GM19455 (cell line): ENCODE measurements around the gene TMEM86B.
"Not testable (repeated sequence)": the region's sequence is repeated elsewhere in the genome, so short reads cannot be mapped to it uniquely, and the experiment has no call there.

Source experiments
- ATAC-seq: cut with Tn5 transposase; IDR thresholded peaks from one replicate; pipeline ENCODE4 v1.9.1; 2021; ENCODE audit not compliant: unreplicated experiment

Gene TMEM86B

DNA sequence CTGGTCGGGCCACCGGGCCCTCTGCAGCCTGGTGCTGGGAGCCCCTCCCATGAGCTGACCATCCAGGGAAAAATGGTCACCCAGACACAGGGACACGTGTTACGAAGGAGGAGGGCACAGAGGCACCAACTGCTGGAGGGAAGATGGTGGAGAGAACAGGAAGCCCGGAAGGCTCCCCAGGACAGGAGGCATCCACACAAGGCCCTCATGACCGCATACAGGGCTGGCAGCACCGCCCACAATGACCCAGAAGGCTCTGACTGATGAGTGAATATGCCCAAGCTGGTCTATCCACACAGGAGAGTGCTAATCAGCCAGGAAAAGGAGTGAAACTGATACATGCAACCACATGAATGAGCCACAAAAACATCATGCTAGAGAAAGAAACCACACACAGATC is 14.0 kb upstream of the TMEM86B start:
- no peak for ATAC-seq

DNA sequence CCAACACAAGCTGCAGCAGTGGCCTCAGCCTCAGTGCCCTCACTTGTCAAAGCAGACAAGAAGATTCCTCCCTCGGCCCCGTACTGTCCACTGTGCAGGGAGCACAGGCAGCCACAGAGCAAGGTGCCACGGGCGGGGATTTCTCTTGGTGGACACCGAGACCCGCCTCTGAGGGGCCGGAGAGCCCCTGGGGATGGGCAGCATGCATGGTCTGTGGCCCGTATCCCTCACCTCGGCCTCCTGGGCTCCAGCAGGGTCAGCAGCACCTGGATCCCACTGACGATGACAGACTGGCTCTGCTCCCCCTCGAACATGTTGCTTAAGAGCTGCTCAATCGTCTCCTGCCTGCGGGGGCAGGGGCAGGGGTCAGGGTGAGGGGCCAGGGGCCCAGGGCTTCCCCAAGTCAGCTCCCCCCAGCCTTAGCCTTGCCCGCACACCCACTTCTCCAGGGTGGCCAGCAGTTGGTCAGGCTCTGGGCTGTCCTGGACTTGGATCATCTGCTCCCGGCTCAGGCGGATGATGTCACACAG is 13.4 kb upstream of the TMEM86B start:
- no peak for ATAC-seq

- ATAC-seq: no peak
Observed at GRCh38 chr19:55241143-55241934, 12.8 kb upstream of the TMEM86B start.

- ATAC-seq: no peak
Observed at GRCh38 chr19:55240713-55241020, 12.1 kb upstream of the TMEM86B start.

- no peak for ATAC-seq
Observed at GRCh38 chr19:55239004-55239403, 10.4 kb upstream of the TMEM86B start.

DNA sequence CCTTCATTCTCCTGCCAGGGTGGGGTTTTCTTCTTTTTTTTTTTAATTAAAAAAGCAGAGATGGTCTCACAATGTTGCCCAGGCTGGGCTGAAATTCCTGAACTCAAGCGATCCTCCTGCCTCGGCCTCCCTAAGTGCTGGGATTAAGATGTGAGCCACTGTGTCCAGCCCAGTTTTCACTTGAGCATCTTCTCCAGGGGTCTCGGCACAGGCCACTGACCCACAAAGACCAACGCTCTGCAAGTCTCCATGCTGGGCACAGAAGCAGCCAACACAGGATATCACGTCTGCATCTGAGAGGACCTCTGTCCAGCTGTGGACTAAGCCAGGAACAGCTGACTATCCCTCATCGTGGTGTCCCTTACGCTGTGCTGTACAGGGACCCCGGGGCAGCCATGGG is 9.5 kb upstream of the TMEM86B start:
- no peak for ATAC-seq

DNA sequence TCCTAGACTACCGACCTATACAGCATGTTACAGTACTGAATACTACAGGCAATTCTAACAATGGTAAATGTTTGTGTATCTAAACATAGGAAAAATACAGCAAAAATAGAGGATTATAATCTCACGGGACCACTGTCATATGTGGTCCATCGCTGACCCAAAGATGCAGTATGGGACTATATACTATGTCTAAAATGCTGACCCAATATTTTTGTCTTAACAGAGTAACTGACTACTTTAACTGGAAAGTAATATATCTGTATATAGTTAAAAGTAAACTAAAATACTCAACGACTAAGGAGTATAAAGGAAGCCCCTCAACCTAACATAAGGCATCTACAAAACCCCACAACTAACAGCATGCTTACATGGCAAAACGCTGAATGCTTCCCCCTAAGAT is 4.4 kb upstream of the TMEM86B start:
- ATAC-seq: no peak

DNA sequence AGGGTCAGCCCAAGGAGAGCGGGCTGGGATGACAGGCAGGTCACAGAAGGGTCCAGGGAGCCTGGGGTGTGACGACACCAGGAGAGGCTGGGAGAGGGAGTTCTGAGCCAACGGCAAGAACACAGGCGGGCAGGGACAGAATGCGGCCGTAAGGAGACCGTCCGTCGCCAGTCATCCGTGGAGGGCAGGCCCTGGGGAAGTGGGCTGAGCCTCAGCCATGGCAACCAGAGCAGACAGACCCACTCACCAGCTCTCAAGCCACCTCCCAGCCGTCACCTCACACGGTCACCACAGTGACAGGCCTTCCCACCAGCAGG is 3.7 kb upstream of the TMEM86B start:
- no peak for ATAC-seq

GRCh38 chr19:55231391-55232285 is 3.1 kb upstream of the TMEM86B start:
- no peak for ATAC-seq

- ATAC-seq: no peak
Observed at GRCh38 chr19:55230780-55231179, 2.2 kb upstream of the TMEM86B start.

DNA sequence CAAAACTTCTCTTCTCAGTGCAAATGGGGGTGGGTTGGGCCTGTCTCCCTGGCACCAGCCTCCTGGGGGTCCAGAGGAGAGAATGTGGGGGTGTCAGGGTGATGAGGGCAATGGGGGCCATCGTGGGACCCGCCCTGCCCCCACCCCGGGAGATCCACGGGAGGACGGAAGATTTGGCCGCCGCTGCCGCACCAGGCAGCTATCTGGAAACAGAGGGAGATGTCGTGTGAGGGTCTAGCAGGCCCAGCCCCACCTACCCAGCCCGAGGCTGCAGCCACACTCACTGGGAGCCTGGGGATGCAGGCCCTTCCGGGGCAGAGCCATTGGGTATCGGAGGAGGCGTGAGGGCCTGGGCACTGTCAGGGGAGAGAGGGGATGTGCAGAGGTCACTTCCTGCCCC is 1.8 kb upstream of the TMEM86B start:
- no peak for ATAC-seq

DNA sequence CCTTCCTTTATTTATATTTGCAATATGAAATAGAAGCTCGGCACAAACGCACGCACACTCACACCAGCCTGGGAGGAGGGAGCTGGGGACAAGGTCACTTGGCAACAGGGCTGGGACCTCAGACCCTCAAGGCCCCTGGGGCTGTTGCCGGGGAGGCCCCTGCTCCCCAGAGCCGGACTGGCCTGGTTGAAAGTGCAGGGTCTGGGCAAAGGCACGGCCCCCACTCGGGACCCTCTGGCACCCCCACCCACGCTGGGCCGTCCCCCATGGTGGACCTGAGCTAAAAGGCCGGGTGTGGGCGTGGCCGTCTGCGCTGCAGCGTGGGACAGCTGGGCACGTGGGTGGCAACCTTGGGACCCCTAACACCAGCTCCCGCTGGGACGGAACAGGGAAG is 1.2 kb upstream of the TMEM86B start:
- no peak for ATAC-seq

- no peak for ATAC-seq
Observed at GRCh38 chr19:55229145-55229788, 704 bp upstream of the TMEM86B start.

DNA sequence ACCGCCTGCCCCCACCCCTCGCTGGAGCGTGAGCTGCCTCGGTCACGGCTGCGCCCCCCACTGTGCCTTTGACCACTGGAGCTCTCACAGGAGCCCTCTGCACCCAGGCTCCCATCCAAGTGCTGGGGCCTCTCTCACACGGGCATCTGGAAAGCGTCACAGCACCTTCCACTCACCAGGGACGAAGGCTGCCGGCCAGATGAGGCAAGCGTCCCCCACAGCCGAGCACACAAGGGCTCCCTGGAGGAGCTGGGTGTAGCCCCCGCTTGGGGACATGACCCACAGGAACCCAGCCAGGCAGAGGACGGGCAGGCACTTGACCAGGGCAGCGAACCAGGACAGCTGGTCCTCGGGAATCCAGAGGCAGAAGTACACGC is 560 bp downstream of the TMEM86B start:
- ATAC-seq: no peak

DNA sequence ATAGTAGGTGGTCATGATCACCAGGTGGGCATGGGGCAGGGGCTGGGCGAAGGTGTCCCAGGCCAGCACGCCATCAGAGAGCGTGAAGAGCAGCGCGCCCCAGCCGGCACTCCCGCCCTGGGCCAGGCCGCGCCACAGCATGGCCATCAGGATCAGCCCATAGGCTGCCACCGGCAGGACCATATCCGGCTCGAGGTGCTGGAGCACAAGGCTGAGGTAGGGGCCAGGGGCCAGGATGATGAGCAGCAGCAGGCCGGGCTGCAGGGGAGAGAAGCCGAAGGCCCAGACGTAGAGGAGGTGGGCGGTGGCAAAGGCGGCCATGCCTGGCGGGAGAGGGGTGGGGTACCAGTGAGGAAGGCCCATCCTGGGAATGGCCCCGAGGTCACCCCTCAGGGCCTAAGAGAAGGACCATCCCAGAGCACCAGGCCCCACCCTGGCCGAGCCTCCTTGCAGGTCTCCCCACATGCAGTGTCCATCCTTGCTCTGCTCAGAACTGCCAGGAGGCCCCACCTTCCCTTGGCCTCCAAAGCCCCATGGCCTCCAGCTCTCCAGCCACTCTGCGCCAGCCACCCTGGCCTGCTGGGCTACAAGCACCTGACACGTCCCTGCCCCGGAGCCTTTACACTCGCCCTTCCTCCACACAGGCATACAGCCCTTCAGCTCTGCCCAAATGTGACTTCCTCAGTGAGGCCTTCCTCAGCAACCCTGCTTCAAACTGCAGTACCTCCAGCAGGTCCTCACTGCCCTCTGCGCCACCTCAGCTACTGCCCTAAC is 1.1 kb downstream of the TMEM86B start:
- no peak for ATAC-seq

DNA sequence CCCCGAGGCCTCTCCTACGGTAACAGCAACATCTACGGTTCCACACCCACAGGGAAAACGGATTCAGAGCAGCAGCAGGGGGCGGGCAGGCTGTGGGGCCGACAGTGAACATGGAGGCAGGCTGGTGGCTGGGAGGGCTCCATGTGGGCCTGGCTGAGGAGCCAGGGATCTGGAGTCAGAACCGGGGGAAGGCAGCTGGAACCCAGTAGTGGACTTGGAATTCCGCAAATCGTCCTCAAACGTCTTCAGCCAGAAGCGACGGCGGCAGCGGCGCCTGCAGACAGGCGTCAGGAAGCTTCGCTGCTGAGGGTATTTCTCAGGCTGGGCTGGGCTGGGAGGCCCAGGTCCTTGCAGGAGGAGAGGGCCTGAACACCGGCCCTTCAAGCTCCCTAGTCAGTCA is 1.8 kb downstream of the TMEM86B start:
- ATAC-seq: no peak

GRCh38 chr19:55226273-55226672 is 2.3 kb downstream of the TMEM86B start:
- no peak for ATAC-seq

DNA sequence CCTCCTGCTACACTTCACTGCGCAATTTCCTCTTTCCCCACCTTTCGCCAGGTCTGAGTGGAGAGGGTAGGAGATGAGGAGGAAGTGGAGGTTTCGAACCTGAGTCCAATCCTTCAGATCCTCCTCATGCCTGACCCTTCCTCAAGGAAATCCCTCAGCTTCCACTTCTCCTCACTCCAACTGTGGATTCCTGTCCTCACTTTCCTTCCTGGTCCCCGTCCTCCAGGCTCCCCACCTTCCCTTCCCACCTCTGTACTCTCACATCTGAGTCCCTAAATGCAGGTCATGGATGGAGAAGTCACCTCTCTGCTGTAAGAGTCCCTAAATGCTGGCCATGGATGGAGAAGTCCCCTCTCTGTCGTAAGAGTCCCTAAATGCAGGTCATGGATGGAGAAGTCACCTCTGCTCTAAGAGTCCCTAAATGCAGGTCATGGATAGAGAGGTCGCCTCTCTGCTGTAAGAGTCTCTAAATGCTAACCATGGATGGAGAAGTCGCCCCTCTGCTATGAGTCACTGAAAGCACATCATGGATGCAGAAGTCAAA is 3.1 kb downstream of the TMEM86B start:
- ATAC-seq: no peak

DNA sequence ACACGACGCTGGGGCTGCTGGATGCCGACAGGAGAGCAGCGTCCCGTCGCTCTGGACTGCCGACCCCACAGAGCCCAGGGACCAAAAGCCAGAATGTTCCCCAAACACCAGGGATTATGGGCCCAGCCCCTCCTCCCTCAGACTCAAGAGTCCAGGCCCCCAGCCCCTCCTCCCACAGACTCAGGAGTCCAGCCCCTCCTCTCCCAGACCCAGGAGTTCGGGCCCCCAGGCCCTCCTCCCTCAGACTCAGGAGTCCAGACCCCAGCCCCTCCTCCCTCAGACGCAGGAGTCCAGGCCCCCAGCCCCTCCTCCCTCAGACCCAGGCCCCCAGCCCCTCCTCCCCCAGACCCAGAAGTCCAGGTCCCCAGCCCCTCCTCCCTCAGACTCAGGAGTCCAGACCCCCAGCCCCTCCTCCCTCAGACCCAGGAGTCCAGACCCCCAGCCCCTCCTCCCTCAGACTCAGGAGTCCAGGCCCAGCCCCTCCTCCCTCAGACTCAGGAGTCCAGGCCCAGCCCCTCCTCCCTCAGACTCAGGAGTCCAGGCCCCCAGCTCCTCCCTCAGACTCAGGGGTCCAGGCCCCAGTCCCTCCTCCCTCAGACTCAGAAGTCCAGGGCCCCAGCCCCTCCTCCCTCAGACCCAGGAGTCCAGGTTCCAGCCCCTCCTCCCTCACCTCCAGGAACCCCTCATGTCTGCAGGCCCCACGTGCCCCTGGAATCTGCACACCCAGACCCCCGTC is 3.7 kb downstream of the TMEM86B start:
- ATAC-seq: not testable (repeated sequence)

DNA sequence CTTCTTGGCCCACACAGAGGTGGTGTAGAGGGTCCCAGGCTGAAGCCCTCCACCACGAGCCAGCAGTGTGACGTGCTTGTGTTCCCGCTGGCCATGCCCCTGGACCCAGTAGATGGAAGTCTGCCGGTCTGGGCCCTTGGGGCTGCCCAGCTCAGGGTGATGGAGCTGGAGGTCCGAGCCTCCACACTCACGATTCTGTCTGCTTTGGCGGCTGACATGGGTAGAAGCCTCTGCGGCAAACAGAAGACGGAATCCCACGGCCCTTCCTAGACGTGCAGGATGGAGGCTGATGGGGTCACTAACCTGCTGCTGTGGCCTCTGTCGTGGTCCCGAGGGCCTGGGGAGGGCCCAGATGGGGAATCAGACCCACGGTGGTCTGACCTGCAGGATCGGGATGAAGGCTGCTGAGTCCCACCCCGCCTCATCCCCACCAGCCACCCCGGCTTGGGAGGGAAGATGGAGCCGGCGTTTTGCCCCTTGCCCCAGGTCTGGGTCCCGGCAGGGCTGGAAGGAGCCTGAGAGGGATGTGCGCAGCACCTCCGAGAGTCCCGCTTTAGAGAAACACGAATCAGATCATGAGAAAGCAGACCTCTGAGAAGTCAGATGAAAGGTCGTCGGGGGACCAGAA is 4.4 kb downstream of the TMEM86B start:
- ATAC-seq: no peak
